GM21360 (cell line): ENCODE data around the gene MRPL24.
"Not testable (repeated sequence)": the region's sequence is repeated elsewhere in the genome, so short reads cannot be mapped to it uniquely, and the experiment has no call there.

Experiments
- ATAC-seq: cut with Tn5 transposase; IDR thresholded peaks from one replicate; pipeline ENCODE4 v1.9.1; 2021; ENCODE audit warnings: mild to moderate bottlenecking, moderate library complexity; ENCODE audit not compliant: unreplicated experiment

MRPL24 gene

DNA sequence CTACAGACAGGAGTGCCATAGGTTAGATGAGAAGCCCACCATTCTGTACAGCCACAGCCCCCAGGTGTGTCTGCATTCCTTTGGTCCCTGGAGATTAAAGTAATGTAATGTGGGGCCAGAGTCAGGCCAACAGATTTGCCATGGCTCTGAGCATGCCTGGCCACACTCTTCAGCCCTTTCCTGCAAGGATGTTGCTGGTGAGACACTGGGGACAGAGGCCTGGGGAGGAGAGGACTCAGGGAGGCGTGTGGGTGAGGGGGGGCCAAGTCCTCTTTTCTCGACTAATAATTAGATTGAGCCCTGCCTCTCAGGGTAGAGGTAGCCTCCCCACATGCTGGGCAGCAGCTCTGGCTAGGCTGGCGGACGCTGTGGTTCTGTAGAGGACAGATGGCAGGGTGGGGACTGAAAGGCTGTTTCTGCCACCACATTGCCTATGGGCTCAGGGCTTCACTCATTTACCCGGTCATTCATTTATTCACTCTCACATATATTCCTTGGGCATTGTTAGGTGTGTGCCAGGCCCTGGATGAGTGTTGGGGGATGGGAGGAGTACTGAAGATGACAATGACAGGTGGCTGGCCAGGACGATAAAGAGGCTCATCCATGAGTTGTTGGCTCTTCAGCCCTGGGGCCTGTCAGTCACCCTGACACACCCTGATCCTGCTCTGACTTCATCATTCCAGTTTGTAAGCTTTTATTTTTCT, 19.4 kb upstream of the MRPL24 start:
- no peak for ATAC-seq

DNA sequence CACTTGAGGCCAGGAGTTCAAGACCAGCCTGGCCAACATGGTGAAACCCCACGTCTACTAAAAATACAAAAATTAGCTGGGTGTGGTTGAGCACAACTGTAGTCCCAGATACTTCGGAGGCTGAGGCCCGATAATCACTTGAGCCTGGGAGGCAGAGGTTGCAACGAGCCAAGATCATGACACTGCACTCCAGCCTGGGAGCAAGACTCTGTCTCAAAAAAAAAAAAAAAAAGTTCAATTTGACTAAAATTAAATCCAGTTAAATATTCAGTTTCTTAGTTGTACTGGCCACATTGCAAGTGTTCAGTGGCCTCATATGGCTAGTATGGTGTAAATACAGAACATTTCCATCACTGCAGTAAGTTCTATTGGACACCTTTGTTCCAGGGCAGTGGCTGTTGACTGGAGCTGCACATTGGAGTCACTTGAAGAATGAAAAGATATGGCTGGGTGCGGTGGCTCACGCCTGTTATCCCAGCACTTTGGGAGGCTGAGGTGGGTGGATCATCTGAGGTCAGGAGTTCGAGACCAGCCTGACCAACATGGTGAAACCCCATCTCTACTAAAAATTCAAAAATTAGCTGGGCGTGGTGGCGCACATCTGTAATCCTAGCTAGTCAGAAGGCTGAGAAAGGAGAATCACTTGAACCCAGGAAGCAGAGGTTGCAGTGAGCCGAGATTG, 16.8 kb upstream of the MRPL24 start:
- ATAC-seq = not testable (repeated sequence)

DNA sequence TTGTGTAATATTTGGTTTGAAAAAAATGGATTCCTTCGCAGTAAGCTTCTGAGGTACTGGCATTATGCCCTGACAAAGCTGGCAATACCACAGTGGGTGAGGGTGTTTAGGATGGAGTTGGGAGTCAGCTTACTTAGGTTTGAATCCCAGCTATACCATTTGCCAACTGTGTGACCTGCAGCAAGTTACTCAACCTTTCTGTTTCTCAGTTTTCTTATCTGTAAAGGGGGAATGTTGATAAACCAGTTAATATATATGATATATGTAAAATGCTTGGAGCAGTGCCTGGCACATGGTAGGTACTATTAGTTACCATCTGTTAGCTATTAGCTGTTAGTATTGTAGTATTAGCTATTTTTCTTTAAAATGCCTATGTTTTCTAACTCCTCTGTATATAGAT, 15.5 kb upstream of the MRPL24 start:
- no peak for ATAC-seq

DNA sequence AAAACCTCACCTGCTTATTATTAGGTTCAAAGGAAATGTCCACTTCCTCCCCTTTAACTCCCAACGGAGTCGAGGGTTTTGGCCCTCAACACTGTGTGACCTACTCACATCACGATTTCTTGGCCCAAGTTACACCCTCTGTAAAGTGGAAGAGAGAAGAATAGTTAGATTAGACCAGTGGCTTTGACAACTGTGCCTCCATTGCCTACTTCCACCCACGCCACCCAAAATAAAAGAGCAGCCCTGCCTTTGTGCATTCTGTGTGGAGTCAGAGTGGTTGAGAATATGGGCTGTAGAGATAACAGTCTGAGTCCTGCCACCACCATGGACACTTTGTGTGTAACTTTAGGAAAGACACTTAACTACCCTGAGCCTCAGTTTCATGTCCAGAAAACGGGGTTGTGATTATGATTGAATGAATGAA, 14.7 kb upstream of the MRPL24 start:
- ATAC-seq = no peak

DNA sequence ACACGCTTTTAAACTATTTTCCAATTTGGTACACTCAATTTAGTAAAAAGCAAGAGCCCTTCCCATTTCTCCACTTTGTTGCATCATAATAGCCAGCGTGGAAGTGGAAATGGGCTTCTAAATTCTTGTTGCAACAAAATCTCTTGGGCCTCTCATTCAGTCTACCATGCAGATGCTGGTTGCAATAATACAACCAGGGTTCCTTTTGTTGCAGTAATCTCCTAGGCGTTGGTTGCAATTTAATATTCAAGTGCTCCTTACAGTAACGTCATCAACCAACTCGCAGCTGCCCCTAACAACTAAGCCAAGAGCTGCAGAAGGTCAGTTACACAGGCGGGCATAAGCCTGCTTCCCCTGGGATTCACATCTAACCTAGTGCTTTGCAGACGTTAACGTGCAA, 13.3 kb upstream of the MRPL24 start:
- ATAC-seq = no peak

DNA sequence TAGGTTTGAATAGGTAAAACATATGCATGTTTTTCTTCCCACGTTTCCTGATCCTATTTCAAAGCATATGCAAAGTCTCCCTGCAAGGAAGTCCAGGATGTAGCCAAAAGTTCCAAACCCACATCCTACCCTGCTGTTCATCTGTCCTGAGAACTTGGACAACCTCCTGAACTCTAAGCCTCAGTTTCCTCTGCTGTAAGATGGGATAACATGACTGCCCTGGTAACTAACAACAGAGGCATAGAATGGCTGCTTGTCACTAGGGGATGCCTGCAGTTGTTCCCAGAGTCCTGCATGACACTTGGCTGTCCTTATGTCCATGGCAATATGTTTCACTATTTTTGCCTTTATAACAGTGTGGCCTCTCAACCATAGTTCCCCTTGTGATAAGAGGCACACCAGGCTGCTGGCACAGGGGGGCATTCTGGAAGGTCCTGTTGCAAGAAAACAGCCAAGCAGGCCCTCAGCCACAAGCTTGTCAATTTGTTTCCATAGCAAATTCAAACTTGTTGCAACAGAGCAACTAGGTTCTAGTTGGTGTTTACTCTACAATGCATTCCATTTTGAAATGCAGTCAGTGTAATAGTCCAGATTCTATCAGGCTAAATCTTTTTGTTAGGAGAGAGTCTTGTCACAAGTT, 12.1 kb upstream of the MRPL24 start:
- ATAC-seq = no peak

DNA sequence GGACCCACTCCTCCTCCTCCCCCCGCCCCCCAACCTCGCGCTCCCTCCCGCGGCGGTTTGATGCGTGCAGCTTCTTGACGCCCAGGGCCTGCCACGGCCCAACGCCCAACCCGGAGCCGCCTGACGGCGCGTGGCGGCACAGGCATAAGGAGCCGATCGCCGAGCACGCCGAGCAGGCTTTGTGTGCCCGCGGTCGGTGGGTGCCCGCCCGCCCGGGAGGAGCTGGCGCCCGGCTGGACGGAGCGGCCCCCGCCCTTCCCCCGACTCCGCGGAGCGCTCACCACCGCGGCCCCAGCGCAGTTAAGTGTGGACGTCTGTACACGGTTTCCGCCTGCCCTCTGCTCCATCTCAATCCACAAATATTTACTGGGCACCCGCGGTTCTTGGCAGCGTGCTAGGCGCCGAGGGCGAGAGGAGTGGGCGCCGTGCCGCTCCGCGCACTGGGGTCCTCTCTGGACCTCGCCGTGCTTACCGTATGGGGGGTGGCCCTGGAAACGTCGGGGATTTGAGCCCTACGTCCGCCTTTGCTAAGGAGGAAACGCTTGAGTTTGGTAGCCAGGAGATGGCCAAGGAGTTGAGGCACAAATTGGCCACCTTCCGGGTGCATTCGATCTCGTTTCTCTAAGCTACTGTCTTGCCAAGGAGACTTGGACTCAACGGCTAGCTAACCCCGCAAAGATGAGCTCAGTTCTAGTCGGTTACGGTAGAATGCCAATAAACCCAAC, 11.0 kb upstream of the MRPL24 start:
- ATAC-seq = peak; percentile 73

DNA sequence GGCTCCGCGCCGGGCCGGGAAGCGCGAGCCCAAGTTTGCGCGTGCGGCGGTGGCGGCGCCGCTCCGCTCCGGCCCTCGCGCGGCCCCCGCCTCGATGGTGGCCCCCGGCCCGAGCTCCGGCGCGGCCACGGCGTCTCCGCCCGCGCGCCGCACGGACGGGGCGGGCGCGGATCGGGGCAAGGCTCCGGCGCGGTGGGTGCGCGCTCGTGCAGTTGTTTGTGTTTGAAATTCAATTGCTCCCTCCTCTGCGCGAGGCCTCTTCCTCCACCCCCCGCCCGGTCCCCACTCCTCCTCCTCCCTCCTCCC, 10.5 kb upstream of the MRPL24 start, which contains the start of gene HDGF:
TSS of gene HDGF (minus strand) at position 225 of the 306 bp plus-strand sequence. CDS start 246 bp downstream, outside the sequence.
- ATAC-seq = peak; percentile 14

DNA sequence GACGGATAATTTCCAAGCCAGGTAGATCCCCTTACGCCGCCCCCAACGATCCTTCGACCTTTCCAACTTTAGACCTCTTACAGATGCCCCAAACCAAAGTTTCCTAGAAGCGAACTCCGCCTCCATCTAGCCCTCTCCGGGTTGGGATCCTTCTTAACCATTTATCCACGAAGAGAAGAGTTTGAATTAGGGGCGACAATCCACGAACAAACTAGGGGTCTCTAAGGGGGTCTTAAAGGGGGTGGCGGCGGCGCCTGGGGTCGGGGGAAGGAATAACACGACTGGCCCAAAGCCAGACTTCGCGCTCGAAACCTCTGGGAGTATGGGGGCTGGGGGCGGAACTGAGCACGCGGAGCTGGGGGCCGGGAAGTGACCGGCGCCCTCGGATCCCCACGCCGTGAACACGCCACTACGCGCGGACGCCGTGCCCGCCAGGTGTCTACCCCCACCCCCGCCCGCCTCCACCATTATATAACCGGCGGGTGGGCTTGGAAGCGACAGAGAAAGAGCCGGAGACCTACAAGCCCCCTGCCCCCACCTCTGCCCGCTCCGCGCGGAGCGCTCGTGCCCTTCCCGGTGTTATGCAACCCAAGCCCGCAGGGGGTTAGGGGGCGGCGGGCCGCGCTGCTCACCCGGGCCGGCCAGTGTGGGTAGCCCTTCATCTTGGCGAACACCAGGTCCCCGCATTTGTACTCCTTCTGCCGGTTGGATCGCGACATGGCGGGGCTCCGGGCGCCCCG, 10.0 kb upstream of the MRPL24 start:
- ATAC-seq = peak; percentile 15

DNA sequence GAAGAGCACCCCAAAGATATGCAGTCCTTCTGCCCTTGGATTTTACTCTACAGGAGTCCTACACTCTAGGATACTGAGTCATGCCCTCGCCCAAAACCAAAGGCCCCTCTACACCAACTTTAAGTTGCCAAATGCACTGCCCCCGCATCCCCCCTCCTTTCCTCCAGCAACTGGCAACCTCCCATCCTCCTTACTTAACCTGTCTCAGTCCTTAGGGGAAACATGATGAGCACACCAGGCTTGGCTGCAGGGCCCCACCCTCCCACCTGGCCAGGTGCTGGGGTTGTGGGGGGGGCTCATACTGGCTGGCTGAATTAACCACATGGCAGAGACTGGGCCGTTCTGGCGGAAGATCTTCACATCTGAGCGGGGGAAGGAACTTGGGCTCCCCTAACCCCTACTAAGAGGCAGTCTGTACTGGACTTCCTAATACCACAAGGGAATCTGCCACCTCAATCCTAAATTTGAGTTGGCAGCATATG, 9.3 kb upstream of the MRPL24 start:
- ATAC-seq = no peak

DNA sequence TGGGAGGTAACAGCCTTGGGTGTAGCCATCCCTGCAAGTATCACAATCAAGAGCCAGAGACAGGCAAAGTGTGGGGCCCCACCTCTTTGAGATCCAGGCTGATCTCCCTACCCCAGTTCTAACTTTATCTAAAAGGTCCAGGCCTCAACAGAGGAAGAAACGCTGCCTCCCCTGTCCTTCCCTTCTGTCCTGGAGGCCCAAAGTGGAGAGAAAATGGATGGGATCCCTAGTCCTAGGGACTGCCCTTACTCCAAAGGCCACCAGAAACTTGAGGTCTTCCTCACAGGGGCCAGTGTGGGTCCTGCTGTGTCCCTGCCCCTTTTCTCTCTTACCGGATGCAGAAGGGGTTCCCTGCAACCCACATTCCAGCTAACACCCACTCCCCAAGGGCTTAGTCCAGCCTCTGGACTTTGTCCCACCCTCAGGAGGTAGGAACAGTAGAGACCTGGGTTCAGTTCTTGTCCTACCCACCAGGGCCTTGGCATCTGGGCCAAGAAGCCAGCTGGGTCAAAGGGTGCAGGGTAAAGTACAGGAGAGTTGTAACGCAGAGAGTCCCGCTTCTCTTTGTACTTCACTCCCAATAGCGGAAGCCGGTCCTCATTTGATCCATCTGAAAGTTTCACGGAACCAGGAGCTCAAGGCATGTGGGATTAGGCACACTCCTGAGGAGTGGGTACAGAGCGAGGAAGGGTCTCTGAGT, 8.7 kb upstream of the MRPL24 start:
- ATAC-seq = no peak

DNA sequence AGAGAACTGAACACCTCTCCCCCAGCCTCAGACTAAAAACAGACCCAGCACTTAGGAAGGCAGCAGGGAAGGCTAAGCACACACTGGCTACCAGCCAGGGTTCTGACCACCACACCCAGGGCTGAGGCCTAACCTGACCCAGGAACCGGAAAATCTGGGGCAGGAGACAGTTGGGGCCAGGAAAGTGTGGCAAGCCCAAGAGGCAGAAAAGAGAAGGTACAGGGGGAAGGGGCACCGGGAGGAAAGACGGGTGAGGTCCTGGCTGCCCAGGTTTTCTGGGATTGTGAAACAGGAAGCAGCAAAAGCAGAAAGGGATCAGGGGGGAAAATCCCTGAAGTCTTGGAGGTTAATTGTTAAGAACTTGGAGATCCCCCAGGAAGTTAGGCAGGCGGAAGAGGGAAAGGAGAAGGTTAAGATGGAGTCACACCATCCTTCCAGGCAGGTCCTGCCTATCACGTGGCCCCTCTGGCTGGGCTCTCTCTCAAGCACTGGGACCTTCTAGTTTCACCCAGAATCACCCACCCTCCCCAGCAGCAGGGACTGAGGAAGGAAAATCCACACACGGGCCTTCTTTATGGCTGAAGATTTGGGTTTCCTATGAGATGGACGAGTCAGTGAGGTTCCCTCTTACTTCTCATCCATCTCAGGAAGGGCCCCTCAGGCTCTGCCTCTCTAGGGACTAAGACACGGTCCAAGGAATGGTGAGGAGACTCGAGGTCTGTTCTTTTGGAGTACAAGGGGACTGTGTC, 8.0 kb upstream of the MRPL24 start:
- no peak for ATAC-seq

DNA sequence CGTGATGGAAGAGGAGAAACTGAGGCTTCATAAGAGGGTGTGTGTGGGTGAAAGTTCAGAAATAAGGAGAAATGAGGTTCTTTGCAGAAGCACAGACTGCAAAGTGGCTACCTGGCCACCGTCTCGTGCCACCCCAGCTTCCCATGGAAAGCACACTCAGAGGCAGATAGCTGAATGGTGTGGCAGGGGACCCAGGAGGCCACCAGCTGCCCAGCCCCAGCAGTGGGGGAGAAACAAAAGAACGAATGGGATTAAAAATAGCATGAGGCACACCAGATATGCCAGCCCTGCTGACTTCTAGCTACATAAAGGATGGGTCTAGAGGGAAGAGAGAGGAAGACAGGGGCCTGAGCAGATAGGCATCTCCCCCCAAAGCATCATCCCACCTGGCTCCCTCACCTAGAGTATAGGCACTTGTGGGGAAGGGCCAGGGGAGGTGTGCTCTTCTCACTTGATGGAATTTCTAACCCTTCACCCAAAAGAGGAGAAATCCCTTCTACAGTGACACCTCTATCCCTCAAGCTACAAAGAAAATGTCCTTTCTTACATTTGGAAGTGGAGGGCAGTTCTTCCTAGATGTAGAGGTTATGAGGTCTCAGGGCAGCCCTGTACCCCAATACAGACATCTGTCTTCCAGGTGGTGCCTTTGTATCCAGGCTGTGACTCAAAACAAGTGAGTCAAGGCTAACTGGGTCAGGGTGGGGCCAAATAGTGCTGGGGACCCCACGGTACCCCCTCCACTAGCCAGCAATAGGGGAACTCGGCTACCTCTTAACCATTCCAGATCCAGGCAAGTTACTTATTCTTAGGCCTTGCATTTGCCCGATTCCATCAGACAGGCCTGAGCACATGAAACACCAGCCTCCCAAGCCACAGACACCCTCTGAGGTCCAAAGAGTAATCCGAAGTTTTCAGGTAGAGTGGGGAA, 7.1 kb upstream of the MRPL24 start:
- ATAC-seq = no peak

DNA sequence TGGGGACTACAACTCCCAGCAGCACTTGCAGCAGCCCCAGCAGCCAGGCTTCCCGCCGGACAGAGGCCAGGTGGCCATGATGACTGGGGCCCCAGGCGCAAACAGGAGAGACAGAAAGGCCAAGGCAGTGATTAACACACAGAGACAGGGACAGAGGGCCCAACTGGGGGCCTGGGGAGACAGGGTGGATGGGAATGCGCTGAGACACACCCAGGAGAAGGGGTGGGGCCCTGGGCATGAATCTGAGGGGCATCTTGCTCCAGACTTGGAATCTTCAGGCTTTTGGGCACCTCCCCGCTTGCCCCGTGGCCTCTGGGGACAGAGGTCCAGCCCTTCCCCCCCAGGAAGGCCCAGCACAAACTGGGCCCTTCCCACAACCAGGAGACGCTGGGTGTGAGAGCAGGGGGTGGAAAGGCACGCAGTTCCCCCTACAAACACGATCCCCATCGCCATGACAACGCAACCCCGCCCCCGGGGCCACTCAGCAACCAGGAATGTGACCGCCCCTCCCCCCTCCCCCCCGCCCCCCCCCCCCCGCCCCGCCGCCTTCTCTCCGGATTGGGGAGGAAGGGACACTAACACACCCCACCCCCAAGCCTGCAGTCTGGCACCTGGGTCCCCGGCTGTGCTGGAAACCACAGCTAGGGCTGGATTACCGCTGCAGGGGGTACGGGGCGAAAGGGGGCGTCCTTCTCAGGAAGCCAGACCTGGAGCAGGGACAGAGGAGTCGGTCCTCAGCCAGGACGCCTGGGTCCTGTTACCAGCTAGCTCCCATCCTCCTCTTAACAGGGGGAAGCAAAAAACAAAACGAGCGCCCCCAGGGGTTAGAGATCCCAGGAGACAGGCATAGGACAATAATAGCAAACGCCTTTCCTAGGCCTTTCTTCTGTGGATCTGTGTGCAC, 6.1 kb upstream of the MRPL24 start:
- ATAC-seq = no peak

DNA sequence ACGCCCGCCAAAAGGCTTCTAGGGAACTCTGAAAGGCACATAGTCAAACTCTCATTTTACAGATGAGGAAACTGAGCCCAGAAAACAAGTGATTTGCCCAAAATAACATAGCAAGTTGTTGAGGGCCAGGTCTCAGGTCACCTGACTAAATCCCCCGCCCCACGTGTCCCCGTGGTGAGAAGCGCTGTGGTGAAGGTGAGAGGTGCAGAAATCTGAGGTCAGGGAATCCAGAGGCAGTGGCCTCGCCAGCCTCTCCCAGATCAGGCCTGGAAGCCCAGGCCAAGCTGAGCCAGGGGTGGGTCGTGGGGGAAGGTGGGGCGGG, 5.5 kb upstream of the MRPL24 start:
- no peak for ATAC-seq

DNA sequence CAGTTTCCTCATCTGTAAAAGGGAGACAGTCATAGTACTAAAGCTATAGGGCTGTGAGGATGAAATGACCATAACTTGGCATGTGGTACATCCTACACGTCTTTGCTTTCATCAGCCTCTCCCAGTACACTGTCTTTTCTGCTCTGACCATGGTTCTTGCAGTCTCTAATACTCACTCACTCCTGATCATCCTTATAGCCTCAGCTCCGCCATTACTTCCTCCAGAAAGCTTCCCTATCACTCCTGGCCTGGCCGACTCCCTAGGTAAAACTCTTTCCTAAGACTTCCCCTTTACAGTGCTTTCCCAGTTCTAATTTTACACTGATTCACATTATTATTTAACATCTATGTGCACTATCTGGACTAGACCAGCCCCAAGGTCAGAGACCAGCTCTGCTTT, 5.0 kb upstream of the MRPL24 start:
- ATAC-seq = no peak

DNA sequence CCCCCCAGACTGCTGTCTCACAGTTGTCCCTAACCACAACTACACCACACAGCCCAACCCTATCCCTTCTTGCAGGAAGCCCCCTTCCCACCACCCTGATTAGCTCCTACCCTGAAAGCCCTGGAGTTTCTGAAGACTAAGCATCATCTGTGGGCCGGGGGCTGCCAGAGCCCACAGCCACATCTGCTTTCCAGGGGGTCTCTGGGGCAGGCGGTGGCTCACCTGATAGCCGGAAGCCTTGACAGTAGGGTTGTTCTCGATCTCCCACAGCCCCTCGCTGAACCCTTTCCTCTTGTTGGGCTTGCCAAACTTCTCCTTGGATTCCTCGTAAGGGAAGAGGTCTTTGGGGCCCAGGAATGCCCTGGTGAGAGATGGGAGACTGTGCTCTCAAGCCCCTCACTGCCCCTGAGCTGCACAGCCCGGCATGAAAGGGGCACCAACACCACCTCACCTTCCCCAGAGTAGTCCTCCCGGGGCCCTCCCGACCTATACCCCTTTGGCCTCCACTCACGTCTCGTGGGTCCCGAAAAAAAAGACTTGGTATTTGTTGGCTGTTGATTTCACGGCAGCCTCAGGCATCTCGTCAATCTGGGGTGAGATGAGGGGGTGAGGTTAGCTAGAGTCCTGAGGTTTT, 4.0 kb upstream of the MRPL24 start:
- no peak for ATAC-seq
